Measurements from ENCODE around the gene ASNSD1. TPM values are rescaled to one million over a fixed set of nuclear protein-coding genes. Genes with fewer than 3 reads are reported as not detected.

ASNSD1 gene
- total RNA-seq, 1 donor from 2014 or later = 38.5 TPM

Other genes with a start within 250 kb of the ASNSD1 start
- 34.3 and 49.8 TPM in 2 replicates for gene WDR75, start 220.0 kb upstream of the ASNSD1 start, total RNA-seq (ENCODE audit: low replicate concordance)
- gene SLC40A1, start 80.7 kb upstream of the ASNSD1 start, total RNA-seq (ENCODE audit: low replicate concordance) = 23.0 and 78.9 TPM in 2 replicates
- gene ANKAR, start 13.2 kb downstream of the ASNSD1 start, total RNA-seq (ENCODE audit: low replicate concordance) = 2.0 and 6.5 TPM in 2 replicates
- gene OSGEPL1, start 101.3 kb downstream of the ASNSD1 start, total RNA-seq (ENCODE audit: low replicate concordance) = 7.6 and 13.7 TPM in 2 replicates
- gene ORMDL1, start 122.9 kb downstream of the ASNSD1 start, total RNA-seq (ENCODE audit: low replicate concordance) = 43.5 and 57.2 TPM in 2 replicates
- gene PMS1, start 123.0 kb downstream of the ASNSD1 start, total RNA-seq (ENCODE audit: low replicate concordance) = 21.1 and 47.3 TPM in 2 replicates

Data from type B pancreatic cell (in vitro differentiated cells).